A549 treated with AZD9567 at 1 μM for 4 hours (cell line): ENCODE results near the gene SYNCRIP. TPM values are rescaled to one million over a fixed set of nuclear protein-coding genes. Genes with fewer than 3 reads are reported as not detected.

ENCODE experiments used
- total RNA-seq: library from RNA; stranded (reverse); fragments of 200-300 nt; extraction: Qiagen RNA extraction; gene quantifications from 5 replicates; pipeline ENCODE4 v1.2.3, GENCODE V29; 2022; ENCODE audit not compliant: insufficient read depth

SYNCRIP gene
- 127 to 146 TPM (median 131 TPM) in 5 replicates for total RNA-seq

DNA sequence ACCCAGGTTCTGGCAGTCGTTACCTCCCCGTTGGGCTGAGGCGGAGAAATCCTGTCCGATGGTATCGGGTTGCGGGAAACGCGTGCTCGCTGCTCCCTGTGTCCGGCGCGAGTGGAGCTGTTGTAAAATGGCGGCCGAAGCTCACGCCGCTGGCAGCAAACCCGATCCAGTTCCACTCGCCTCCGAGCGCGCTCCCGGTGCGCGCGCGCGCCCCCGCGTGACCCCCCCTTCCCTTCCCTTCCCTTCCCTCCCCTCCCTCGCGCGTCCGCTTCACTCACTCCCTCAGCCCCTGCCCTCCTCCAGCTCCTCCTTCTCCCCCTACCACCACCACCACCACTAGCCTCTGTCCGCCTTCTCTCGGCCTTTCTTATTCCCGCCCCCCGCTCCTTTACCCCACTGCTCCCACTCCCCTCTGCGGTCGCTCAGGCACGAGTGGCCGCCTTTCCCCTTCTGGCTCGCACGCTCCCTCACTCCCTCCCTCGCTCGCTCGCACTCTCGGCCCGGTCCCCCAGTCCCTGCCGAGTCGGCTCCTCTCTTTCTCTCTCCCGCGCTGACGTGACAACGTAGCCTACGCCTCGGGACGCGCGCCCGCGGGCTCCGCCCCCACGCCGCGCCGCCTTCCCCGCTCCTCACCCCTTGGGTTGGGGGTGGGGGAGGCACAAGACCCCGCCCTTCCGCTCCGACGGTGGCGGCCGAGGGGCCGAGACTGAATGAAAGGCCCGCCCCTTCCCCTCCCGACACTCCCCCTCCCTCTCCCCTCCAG, at the start of gene SYNCRIP:
TSS of gene SYNCRIP (minus strand) at position 113 of the 763 bp plus-strand sequence. CDS start 1,447 bp downstream, outside the sequence.

DNA sequence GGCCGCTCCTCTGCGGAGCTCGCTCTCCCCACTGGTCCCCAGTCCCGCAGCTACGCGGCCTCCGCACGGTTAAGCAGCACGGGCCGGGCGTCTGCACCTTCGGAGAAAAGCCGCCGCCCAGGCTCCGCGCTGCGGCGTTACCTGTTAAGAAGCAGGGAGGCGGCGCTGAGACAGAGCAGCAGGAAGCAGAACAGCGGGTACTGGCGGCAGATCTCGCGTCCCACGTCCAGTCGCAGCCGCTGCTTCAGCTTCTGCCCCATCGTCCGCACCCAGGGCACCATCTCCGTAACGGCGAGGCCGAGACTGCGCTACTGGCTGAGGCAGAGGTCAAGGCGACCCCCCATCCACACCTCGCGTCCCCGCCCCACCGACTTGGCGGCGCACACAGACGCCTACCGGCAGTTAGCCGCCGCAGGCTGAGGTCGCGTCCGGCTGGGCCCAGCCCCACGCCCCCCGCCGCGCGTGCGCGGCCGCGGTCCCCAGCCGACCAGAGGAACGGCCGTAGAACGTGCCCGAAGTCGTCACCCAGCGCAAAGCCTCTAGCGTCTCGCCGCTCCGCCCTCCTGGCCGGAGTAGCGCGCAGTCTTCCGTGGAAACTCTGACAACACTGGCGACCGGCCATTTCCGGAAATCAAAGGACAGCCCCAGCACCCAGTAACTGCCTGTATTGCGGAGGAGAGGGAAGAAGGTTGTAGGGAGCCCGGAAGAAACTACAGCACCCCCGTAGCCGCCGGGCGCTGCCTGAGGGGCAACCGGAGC, 49.1 kb downstream of the SYNCRIP start, which contains the start of gene SNX14:
TSS of gene SNX14 (minus strand) at position 421 of the 759 bp plus-strand sequence. CDS start at position 281, 140 bp downstream.

Other genes with a start within 250 kb of the SYNCRIP start
- gene NT5E, start 192.8 kb downstream of the SYNCRIP start, total RNA-seq: 23.3 to 37.9 TPM (median 31.4 TPM) in 5 replicates
- gene SNX14, start 49.0 kb downstream of the SYNCRIP start, total RNA-seq: 33.6 to 73.5 TPM (median 38.8 TPM) in 5 replicates